NCI-H1092 treated with DMSO at 0.1 percent for 48 hours (cell line): Measurements from ENCODE around the gene HERC4.

ENCODE experiments used
- DNase-seq: peaks from one replicate; lab custom pipeline; 2025; lab: John Stamatoyannopoulos, UW

HERC4 gene

DNA sequence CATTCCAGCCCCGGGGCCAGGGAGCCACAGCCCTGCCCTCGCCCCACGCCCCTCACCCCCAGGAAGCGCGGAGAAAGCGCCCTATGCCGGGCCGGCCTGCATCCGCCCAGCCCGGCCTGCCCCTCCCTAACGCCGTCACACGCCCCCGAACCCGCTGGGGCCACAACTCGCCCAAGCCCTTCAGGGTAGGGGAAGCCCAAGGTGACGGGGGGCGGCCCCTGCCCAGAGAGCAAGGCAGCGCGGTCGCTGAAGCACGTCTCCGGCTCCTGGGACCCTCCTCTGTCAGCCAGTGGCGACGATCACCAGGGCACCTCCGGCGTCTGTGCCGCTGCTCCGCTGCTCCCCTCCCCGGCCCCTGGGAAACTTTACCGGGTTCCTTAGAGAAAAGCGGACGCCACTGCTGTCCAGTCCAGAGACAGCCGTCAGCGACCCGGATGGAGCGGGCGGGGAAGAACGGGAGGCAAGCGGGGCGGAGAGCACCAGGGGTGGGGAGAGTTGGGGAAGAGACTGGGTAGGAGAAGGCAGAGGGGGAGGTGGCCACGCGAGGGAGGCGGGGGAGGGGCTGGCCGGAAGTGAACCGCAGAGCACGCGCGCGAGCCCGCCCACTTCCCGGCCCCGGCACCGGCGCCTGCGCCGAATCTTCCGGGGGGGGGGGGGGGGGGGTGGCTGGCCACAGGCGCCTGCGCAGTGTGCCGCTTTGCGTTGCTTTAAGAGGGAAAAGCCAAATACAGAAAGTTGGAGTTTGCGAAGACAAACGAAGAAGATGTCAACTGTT is at the start of gene HERC4:
Gene HERC4 (minus strand): TSS at position 509 of the 775 bp plus-strand sequence. CDS start 2,175 bp downstream, outside the sequence.
- peak; percentile 87 for DNase-seq

GRCh38 chr10:68124718-68125117 is 49.6 kb upstream of the HERC4 start:
- DNase-seq: no peak

GRCh38 chr10:68121852-68122251 is 46.8 kb upstream of the HERC4 start:
- no peak for DNase-seq

DNA sequence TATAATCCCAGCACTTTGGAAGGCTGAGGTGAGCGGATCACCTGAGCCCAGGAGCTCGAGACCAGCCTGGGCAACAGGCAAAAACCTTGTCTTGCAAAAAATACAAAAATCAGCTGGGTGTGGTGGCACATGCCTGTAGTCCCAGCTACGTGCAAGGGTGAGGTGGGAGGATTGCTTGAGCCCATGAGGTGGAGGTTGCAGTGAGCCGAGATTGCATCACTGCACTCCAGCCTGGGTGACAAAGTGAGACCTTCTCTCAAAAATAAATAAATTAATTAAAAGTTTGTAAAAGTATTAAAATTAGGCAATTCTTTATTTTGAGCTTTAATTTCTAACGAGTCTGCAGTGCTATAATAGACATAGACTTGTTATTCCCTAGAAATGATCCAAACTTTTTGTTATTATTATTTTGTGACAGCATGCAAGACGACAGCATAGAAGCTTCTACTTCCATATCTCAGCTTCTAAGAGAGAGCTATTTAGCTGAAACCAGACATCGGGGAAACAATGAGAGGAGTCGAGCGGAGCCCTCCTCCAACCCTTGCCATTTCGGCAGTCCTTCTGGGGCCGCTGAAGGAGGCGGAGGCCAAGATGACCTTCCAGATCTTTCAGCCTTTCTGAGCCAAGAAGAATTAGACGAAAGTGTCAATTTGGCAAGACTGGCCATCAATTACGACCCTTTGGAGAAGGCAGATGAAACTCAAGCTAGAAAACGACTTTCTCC is 46.1 kb upstream of the HERC4 start:
- no peak for DNase-seq

GRCh38 chr10:68118657-68119056 is 43.6 kb upstream of the HERC4 start:
- DNase-seq: no peak

DNA sequence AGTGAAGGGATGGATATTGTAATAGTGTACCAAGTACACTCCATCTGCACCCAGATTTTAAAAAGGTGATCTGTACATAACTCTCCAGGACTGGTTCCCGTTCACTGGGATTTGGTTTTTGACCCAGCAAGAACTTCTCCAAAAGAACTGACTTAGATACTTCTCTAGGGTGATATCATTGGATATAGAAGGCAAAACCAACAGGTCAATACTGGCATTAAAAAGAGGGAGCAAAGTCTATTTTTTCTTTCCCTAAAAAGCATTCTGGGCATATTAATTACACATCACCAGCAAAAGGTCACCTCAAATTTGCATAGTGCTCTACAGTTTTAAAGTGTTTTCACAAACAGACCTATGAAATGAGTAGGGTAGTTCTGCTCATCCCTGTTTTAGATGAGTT is 37.8 kb upstream of the HERC4 start:
- no peak for DNase-seq

GRCh38 chr10:68111584-68111983 is 36.5 kb upstream of the HERC4 start:
- DNase-seq: no peak

- no peak for DNase-seq
Observed at GRCh38 chr10:68110027-68110426, 34.9 kb upstream of the HERC4 start.

- no peak for DNase-seq
Observed at GRCh38 chr10:68109331-68109730, 34.2 kb upstream of the HERC4 start, which contains the start of gene MYPN. MYPN (plus strand) TSS chr10:68109488; CDS start chr10:68121439, 11,951 bp downstream.

DNA sequence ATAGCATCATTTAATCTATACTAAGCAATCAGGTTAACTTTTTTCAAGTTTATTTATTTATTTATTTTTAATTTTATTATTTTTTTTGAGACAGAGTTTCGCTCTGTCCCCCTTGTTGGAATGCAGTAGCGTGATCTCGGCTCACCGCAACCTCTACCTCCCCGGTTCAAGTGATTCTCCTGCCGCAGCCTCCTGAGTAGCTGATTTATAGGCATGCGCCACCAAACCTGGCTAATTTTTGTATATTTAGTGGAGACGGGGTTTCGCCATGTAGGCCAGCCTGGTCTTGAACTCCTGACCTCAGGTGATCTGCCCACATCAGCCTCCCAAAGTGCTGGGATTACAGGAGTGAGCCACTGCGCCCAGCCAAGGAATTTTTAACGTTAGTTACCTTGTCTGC is 33.6 kb upstream of the HERC4 start:
- DNase-seq: no peak

GRCh38 chr10:68108051-68108450 is 33.0 kb upstream of the HERC4 start:
- no peak for DNase-seq

GRCh38 chr10:68107651-68108050 is 32.6 kb upstream of the HERC4 start:
- DNase-seq: no peak

GRCh38 chr10:68106656-68107055 is 31.6 kb upstream of the HERC4 start:
- no peak for DNase-seq

DNA sequence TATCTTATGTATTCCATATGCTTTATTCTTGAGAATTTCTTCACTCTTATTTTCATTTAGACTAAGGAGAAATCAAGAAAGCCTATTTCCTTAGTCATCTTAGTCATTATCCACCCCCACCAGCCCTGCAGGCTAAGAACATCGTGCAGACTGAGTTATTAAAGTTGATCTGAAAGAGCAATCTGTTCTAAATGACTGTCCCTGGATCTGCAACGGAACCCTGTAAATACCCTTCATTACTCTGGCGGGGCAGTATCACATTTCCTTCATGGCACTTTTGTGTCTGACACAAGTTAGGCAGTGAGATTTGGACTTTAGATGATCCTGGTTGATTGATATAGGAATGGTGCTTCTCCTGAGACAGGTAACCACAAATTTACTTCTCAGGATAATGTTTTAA is 30.7 kb upstream of the HERC4 start:
- DNase-seq: no peak

DNA sequence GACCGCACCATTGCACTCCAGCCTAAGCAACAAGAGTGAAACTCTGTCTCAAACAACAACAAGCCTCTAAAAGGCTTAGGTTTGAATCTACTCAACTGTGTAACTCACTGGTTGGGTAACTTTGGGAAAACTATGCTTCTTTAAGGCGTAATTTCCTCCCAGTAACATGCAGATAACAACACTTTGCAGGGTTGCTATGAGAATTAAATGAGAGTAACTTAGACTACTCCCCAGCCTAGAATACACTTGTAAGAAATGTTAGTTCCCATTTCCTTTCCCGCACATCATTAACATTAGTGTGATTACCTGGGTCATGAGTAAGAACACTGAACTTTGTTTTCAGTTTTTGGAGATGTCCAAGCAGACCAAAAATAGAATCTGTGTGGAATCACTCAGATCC is 28.8 kb upstream of the HERC4 start:
- DNase-seq: no peak

DNA sequence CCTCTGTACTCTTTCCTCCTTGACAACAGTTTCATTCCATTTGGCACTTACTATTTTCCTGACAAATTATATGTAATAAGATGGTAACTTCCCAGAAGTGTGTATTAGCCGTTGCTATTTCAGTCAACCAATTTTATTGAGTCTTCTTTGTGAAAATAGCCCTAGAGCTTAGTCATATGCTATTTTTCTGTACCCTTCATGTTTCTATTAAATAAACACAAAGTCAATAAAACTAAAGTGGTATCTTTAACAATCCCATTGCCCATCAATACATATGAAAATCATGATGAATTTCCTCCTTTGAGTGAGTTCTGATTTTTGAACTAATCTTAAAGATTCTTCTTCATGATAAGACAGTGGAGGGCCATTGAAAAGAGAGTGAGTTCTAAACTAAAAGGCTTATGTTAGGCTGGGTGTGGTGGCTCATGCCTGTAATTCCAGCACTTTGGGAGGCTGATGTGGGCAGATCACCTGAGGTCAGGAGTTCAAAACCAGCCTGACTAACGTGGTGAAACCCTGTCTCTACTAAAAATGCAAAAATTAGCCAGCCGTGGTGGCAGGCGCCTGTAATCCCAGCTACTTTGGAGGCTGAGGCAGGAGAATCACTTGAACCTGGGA is 28.3 kb upstream of the HERC4 start:
- DNase-seq: no peak

GRCh38 chr10:68101066-68101465 is 26.0 kb upstream of the HERC4 start:
- DNase-seq: no peak

DNA sequence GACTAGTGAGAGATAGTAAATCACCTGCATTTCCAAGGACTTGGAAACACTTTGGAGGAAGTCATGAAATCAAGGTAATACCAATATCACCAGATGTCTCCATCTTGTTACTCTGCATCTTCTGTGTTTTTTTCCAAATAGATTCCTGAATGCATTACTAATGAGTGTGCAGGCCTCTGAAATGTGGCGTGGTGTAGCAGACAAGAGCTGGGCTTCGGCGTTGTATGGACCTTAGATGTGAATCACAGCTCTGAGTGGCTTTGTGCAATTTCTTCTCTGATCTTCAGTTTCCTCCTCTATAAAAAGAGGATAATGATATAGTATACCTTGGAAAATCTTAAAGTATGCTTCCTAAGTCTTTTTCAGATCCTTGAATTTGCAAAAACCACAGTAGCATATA is 24.7 kb upstream of the HERC4 start:
- no peak for DNase-seq

DNA sequence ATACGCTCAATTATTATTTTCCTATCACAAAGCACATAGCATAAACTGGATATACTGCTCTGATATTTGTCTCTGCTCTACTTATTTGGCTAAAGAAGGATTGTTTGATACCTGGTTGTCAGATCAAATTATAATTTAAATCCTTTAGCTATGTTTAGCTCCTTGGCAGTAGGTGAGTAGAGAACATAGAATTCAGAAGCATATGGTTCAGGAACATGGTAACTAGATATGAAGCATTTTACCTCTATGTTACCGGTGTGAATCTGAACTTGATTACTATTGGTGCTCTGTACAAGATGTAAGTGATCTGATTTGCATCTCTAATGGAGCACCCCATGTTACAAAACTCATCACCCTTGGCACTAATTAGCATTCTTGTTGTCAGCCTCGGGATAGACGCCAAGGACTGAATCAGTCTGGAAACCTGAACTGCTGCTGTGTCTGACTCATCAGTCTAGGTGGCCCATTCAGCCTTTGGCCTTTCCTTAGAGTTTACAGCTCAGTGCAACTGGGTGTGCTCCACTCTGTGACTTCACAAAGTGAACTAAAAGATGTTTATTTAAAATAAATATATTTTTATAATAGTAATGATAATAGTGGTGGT is 21.9 kb upstream of the HERC4 start:
- DNase-seq: no peak

DNA sequence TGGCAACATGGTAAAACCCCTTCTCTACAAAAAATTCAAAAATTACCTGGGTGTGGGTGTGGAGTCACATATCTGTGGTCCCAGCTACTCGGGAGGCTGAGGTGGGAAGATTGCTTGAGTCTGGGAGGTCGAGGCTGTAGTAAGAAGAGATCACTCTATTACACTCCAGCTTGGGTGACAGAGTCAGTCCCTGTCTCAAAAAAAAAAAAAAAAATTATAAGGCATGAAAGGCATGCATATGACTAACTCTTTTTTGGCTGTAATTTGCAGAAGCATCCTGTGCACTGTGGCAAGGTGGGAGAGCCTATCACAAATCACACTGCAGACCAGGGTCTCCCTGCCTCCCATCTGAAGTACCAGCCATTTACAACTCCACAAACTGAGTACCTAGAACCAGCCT is 20.1 kb upstream of the HERC4 start:
- no peak for DNase-seq

GRCh38 chr10:68092512-68092911 is 17.4 kb upstream of the HERC4 start:
- no peak for DNase-seq

DNA sequence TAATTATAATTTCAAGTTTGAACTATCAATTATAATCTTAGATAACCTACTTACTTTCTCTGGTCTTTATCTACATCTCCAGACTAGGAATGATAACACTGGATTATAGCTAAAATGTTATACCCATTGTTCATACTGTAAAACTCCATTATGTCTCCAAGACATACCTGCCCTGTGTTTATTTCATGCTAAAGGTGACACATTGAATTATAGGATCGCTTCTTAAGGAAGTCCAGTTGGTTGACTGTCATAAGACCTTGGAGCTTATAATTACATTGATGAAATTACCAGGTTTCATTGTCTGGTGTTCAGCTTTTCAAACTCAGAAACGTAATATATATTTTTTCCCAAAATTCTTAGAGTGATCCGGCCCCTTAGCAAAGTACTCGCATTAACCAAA is 15.5 kb upstream of the HERC4 start:
- DNase-seq: no peak

DNA sequence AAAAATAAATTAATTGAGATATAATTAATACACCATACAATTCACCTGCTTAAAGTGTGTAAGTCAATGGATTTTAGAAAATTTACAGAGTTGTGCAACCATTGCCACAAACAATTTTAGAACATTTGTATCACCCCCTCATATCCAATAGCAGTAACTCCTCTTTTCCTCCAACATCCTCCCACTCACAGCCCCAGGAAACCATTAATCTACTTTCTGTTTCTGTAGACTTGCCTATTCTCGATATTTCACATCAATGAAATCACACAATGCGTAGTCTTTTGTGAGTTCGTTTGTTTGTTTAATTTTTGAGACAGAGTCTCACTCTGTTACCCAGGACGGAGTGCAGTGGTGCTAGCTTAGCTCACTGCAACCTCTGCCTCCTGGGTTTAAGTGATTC is 13.7 kb upstream of the HERC4 start:
- DNase-seq: no peak
